Uterus (tissue), 4 donors: ENCODE measurements around the gene RORC. TPM values are rescaled to one million over a fixed set of nuclear protein-coding genes. Genes with fewer than 3 reads are reported as not detected.
A peak's percentile ranks its signal among the peaks of the same experiment; 100 is the strongest.
"Not testable (repeated sequence)": the region's sequence is repeated elsewhere in the genome, so short reads cannot be mapped to it uniquely, and the experiment has no call there.

Experiments
- DNase-seq, 2 donors: peaks; one replicate each; pipeline ENCODE4 v3.0.0-alpha.2; 2019 to 2020
- H3K27ac ChIP-seq, 2 donors: fragments of 200-600 bp; sonication (generic); 1 replicate in 1 of 2; 2 replicates in 1 of 2; pipeline ENCODE4 v1.5.1; 2016 to 2018
- H3K27me3 ChIP-seq, 2 donors: fragments of 200-600 bp; sonication (generic); one replicate each; pipeline ENCODE4 v1.5.1; 2018 to 2019; ENCODE audit warnings: control low read depth in 1 of 2
- H3K36me3 ChIP-seq, 2 donors: fragments of 200-600 bp; sonication (generic); one replicate each; pipeline ENCODE4 v1.5.1; 2019; ENCODE audit warnings: control low read depth in 1 of 2
- H3K4me1 ChIP-seq, 2 donors: fragments of 200-600 bp; sonication (generic); one replicate each; pipeline ENCODE4 v1.5.1; 2018 to 2019; ENCODE audit warnings: control low read depth in 1 of 2
- H3K4me3 ChIP-seq, 2 donors: fragments of 200-600 bp; sonication (generic); 1 replicate in 1 of 2; 2 replicates in 1 of 2; pipeline ENCODE4 v1.5.1; 2018 to 2019; ENCODE audit warnings: mild to moderate bottlenecking in 1 of 2
- H3K9me3 ChIP-seq, 2 donors: fragments of 200-600 bp; sonication (generic); one replicate each; pipeline ENCODE4 v1.5.1; 2019; ENCODE audit warnings: control low read depth in 1 of 2
- POLR2A ChIP-seq, 2 donors: fragments of 450-650 bp; IDR thresholded peaks; one replicate each; pipeline ENCODE4 v1.6.1; 2016; ENCODE audit warnings: antibody characterized with exemption in 2 of 2, mild to moderate bottlenecking in 1 of 2, moderate library complexity in 1 of 2
- intact Hi-C: fragments of 100-400 bp; cut with DNase I; formaldehyde crosslinking; loops from one replicate; pipeline ENCODE4 v1.15.1; 2023; ENCODE audit warnings: low total_unique reads
- total RNA-seq, 4 donors: library from RNA; depleted of rRNA in 3 of 4; stranded (reverse); fragments of >200 nt in 3 of 4; gene quantifications; one replicate each; pipeline versions ENCODE4 v1.1.0 to v1.2.4, GENCODE V29; 2014 to 2023
- TF ChIP-seq, protein P1 (sequence below), 4 experiments: fragments of 200-600 bp in 2 of 4; fragments of 450-650 bp in 2 of 4; sonication (generic) in 2 of 4; IDR thresholded peaks; one replicate each; pipeline ENCODE4 v1.5.1; 2016 to 2019; ENCODE audit warnings: antibody characterized with exemption in 4 of 4, mild to moderate bottlenecking in 2 of 4, moderate library complexity in 1 of 4
- donor health status: DM: yes; HTN: yes; CAD: no.

Gene RORC
- total RNA-seq, 4 donors from 2014 or later = 0.51 to 4.8 (median 2.1) TPM

DNA sequence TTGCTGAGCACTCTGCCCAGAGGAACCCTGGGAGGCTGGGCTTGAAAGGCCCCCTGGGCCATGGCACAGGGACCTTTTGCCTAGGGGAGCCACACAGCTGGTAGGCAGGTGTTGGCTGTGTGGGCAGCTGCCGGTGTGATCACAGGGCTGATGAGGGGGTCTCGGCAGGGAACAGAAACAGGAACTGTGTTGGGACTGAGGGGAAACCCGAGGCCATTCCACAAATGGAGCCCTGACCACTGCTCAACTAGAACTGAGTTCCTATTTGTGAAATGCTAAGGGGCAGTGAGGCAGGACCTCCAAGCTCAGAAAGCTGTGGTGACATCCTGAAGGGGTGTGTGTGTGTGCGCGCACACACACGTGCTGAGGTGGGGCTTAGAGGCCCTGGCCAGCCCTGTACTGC lies 28.3 kb upstream of the RORC start:
- intact Hi-C loops = no loop called here
- Histone ChIP-seq H3K4me3 (no peak overlapping the region), H3K27ac (no peak overlapping the region), H3K36me3 (no peaks in the 10 kb centered on the region), H3K9me3 (no peaks in the 10 kb centered on the region), H3K4me1 (no peaks in the 10 kb centered on the region), H3K27me3 (no peaks in the 10 kb centered on the region)
- DNase-seq = no peak
- no peak for TF ChIP-seq POLR2A (IDR thresholded peaks at IDR 0.05)
- TF ChIP-seq, protein P1, sequence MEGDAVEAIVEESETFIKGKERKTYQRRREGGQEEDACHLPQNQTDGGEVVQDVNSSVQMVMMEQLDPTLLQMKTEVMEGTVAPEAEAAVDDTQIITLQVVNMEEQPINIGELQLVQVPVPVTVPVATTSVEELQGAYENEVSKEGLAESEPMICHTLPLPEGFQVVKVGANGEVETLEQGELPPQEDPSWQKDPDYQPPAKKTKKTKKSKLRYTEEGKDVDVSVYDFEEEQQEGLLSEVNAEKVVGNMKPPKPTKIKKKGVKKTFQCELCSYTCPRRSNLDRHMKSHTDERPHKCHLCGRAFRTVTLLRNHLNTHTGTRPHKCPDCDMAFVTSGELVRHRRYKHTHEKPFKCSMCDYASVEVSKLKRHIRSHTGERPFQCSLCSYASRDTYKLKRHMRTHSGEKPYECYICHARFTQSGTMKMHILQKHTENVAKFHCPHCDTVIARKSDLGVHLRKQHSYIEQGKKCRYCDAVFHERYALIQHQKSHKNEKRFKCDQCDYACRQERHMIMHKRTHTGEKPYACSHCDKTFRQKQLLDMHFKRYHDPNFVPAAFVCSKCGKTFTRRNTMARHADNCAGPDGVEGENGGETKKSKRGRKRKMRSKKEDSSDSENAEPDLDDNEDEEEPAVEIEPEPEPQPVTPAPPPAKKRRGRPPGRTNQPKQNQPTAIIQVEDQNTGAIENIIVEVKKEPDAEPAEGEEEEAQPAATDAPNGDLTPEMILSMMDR (IDR thresholded peaks at IDR 0.05) = no peak

DNA sequence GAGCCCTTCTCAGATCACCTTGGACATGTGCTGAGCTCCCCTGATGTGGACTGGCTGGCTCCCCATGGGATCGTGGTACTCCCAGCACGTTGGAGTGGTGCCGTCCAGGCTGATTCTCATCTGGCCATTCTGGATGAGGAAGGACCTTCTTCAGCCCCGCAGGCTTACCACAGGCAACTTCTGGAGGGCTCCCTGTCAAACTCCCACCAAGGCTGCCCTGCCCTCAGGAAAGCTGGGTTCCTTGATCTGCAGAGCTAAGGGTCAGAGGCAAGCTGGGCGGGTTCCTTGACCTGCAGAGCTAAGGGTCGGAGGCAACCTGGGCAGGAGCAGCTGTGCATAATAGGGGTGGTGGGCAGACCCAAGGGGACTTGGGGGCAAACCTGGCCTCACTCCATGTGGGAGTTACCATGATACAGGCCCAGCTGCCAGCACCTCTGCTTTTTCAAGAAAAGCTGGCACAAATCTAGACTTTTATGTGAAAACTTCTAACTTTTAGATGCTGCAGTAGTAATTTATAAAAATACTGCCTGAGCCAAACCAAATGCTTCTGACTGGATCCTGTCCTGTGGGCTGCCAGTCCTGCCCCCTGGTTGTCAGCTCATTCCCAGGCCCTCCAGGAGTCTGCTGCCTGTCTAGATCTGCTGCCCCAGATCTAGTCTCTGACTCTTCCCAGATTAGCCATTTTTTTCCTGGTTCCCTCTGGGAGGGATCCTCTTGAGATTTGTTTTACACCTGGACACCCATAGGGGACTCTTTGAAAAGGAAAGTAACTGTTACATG lies 27.5 kb upstream of the RORC start:
- intact Hi-C loops = no loop called here
- TF ChIP-seq, protein P1 (IDR thresholded peaks at IDR 0.05) = no peak
- no peak for TF ChIP-seq POLR2A (IDR thresholded peaks at IDR 0.05)
- Histone ChIP-seq H3K9me3 (no peaks in the 10 kb centered on the region), H3K27me3 (no peaks in the 10 kb centered on the region), H3K27ac (no peak overlapping the region), H3K36me3 (no peaks in the 10 kb centered on the region), H3K4me1 (no peaks in the 10 kb centered on the region), H3K4me3 (no peak overlapping the region)
- DNase-seq = no peak

DNA sequence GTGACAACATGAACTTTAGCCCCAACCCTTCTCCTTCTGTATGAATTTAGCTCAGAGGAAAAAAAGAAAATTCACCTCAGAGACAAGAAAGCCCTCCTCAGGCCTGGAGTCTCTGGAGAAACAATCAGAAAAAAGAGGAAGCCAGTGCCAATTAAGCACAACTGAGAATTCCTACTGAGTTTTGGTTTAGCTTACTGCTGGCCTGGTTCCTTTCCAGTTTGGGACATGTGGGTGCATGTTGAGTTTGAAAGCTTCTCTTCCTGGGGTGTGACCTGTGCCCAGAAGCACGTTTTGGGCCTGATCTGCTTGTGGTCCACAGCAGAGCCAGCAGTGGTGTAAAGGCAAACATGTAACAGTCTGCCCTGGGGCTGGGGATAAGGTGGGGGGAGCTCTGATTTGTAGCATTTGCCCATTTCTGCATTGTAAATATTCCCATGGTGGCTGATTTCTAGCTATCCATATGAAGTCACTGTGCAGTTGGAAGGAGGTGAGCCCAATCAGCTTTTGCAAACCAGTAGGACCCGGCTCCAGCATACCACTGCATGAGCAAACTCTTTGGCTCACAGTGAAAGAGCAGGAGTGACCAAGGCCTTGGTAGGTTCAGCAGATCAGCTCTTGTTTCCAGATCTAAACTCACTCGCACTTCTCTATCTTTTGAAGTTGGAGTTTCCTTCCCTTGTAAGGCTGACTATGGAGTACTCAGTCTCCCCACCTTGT lies 26.6 kb upstream of the RORC start:
- intact Hi-C loops = no loop called here
- no peaks in the 10 kb centered on the region for H3K27me3 ChIP-seq
- no peak for DNase-seq
- TF ChIP-seq, protein P1 (IDR thresholded peaks at IDR 0.05) = no peak
- TF ChIP-seq POLR2A (IDR thresholded peaks at IDR 0.05) = no peak
- no peaks in the 10 kb centered on the region for H3K4me1 ChIP-seq
- no peaks in the 10 kb centered on the region for H3K36me3 ChIP-seq
- no peak overlapping the region for H3K4me3 ChIP-seq
- no peaks in the 10 kb centered on the region for H3K9me3 ChIP-seq
- no peak overlapping the region for H3K27ac ChIP-seq

DNA sequence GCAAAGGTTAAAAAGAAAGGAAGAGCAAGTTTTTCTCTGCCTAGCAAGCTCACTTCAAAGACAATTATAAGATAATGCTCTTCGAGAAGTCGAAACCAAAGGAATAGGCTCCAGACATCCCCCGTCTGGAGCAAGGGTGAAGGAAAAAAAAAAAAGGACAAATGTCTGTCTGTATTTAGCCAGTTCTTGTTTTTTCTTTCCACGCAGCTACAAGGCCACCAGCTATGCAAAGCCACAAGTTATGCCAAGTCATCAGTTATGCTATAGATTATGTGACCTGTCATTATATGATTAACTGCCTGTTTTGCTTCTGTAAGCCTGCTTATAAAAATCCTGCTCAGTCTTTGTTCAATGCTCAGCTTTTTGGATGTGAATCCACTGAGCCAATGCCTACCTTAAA lies 24.3 kb upstream of the RORC start:
- H3K27me3 ChIP-seq = no peaks in the 10 kb centered on the region
- DNase-seq = no peak
- H3K4me3 ChIP-seq = no peak overlapping the region
- intact Hi-C loops = no loop called here
- peak overlapping the region; percentile 34 to 50 for H3K27ac ChIP-seq
- no peak for TF ChIP-seq POLR2A (IDR thresholded peaks at IDR 0.05)
- TF ChIP-seq, protein P1 (IDR thresholded peaks at IDR 0.05) = no peak
- no peaks in the 10 kb centered on the region for H3K36me3 ChIP-seq
- H3K4me1 ChIP-seq = no peaks in the 10 kb centered on the region
- H3K9me3 ChIP-seq = no peaks in the 10 kb centered on the region

DNA sequence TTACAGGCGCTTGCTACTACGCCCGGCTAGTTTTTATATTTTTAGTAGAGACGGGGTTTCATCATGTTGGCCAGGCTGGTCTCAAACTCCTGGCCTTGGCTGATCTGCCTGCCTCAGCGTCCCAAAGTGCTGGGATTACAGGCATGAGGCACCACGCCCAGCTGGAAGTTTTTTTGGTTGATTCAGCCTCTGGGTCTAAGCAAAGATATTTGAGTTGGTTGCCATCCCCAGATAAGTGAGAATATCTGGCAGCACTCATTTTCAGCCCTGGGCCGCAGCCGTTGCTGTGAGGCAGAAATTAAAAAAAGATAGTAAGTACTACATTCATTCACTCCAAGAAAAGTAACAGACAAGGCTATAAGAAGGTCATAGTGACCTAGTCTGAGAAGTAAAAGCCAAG lies 23.9 kb upstream of the RORC start:
- H3K36me3 ChIP-seq, H3K9me3 ChIP-seq, intact Hi-C loops, H3K4me1 ChIP-seq, H3K4me3 ChIP-seq, H3K27me3 ChIP-seq: not testable (repeated sequence)
- DNase-seq = peak in 1 of 2 donors; percentile 37
- peak overlapping the region; percentile 34 to 50 for H3K27ac ChIP-seq
